Trophoblast cell (in vitro differentiated cells and primary cell): ENCODE measurements around the gene AHDC1.

ENCODE experiments used
- DNase-seq, 2 donors: peaks; one replicate each; pipeline ENCODE4 v3.0.0-alpha.2; 2016
- H2AFZ ChIP-seq: 2 replicates; pipeline ENCODE4 v1.6.1; 2013; ENCODE audit warnings: low read length, moderate library complexity, mild to moderate bottlenecking; ENCODE audit not compliant: insufficient read depth, poor library complexity
- H2AK5ac ChIP-seq: 2 replicates; pipeline ENCODE4 v1.6.1; 2013; ENCODE audit warnings: mild to moderate bottlenecking, low read length
- H2BK120ac ChIP-seq: 2 replicates; pipeline ENCODE4 v1.6.1; 2013; ENCODE audit warnings: low read length, mild to moderate bottlenecking, moderate library complexity; ENCODE audit not compliant: insufficient read depth, poor library complexity
- H2BK12ac ChIP-seq: 2 replicates; pipeline ENCODE4 v1.6.1; 2013; ENCODE audit warnings: mild to moderate bottlenecking, low read length, moderate library complexity
- H2BK5ac ChIP-seq: 2 replicates; pipeline ENCODE4 v1.6.1; 2013; ENCODE audit warnings: low read length, low read depth, moderate library complexity, mild to moderate bottlenecking; ENCODE audit not compliant: poor library complexity
- H3K14ac ChIP-seq: 2 replicates; pipeline ENCODE4 v1.6.1; 2013; ENCODE audit warnings: mild to moderate bottlenecking, low read length
- H3K18ac ChIP-seq: 2 replicates; pipeline ENCODE4 v1.6.1; 2013; ENCODE audit warnings: mild to moderate bottlenecking, low read length
- H3K23ac ChIP-seq: 2 replicates; pipeline ENCODE4 v1.6.1; 2013; ENCODE audit warnings: low read length
- H3K27ac ChIP-seq: 2 replicates; pipeline ENCODE4 v1.5.1; 2013; ENCODE audit warnings: low read depth, mild to moderate bottlenecking, inconsistent platforms, low read length, moderate library complexity
- H3K27me3 ChIP-seq: 2 replicates; pipeline ENCODE4 v1.6.1; 2013; ENCODE audit warnings: inconsistent platforms, mild to moderate bottlenecking, low read length, moderate library complexity; ENCODE audit not compliant: insufficient read depth
- H3K36me3 ChIP-seq, 2 experiments: 1 replicate in 1 of 2; 2 replicates in 1 of 2; pipeline ENCODE4 v1.6.1; 2013; ENCODE audit warnings: low read length in 2 of 2, mild to moderate bottlenecking in 2 of 2, moderate library complexity in 1 of 2; ENCODE audit not compliant: insufficient read depth in 2 of 2, control insufficient read depth in 1 of 2
- H3K4ac ChIP-seq: 2 replicates; pipeline ENCODE4 v1.6.1; 2013; ENCODE audit warnings: low read depth, mild to moderate bottlenecking, low read length, moderate library complexity
- H3K4me1 ChIP-seq, 2 experiments: 1 replicate in 1 of 2; 2 replicates in 1 of 2; pipeline ENCODE4 v1.6.1; 2013; ENCODE audit warnings: low read length in 2 of 2, mild to moderate bottlenecking in 2 of 2, moderate library complexity in 1 of 2; ENCODE audit not compliant: insufficient read depth in 2 of 2, control insufficient read depth in 1 of 2
- H3K4me2 ChIP-seq: 2 replicates; pipeline ENCODE4 v1.6.1; 2013; ENCODE audit warnings: inconsistent platforms, mild to moderate bottlenecking, low read length, moderate library complexity
- H3K4me3 ChIP-seq: 2 replicates; pipeline ENCODE4 v1.5.1; 2013; ENCODE audit warnings: mild to moderate bottlenecking, low read depth, low read length, inconsistent platforms
- H3K79me1 ChIP-seq: one replicate; pipeline ENCODE4 v1.6.1; 2013; ENCODE audit warnings: low read length
- H3K79me2 ChIP-seq: 2 replicates; pipeline ENCODE4 v1.6.1; 2013; ENCODE audit warnings: low read length, mild to moderate bottlenecking; ENCODE audit not compliant: control insufficient read depth, insufficient read depth, poor library complexity
- H3K9ac ChIP-seq: 2 replicates; pipeline ENCODE4 v1.6.1; 2013; ENCODE audit warnings: mild to moderate bottlenecking, low read length
- H3K9me3 ChIP-seq: 2 replicates; pipeline ENCODE4 v1.6.1; 2013; ENCODE audit warnings: low read depth, mild to moderate bottlenecking, control low read depth, inconsistent platforms, low read length; ENCODE audit not compliant: insufficient read depth
- H4K12ac ChIP-seq: 2 replicates; pipeline ENCODE4 v1.6.1; 2013; ENCODE audit warnings: low read depth, mild to moderate bottlenecking, low read length, moderate library complexity
- H4K8ac ChIP-seq: 2 replicates; pipeline ENCODE4 v1.6.1; 2013; ENCODE audit warnings: low read depth, mild to moderate bottlenecking, low read length, moderate library complexity
- H4K91ac ChIP-seq: one replicate; pipeline ENCODE4 v1.6.1; 2013; ENCODE audit warnings: low read depth, mild to moderate bottlenecking, low read length, moderate library complexity
- WGBS: extraction: QIAGEN DNeasy Blood & Tissue Kit; methylation state at CpG from one replicate; pipeline ENCODE4 v1.1.7; 2013; ENCODE audit warnings: missing lambda C conversion rate; ENCODE audit not compliant: insufficient read length, insufficient coverage; ENCODE audit errors: extremely low coverage; 5-methylcytosine and 5-hydroxymethylcytosine counted together

AHDC1 gene

GRCh38 chr1:27570356-27570755, 33.6 kb downstream of the AHDC1 start:
- Histone ChIP-seq H3K27me3 (no peaks in the 10 kb centered on the region), H4K8ac (peak overlapping the region; percentile 89), H2BK5ac (peak overlapping the region; percentile 99), H4K12ac (peak overlapping the region; percentile 73), H3K14ac (peak overlapping the region; percentile 93), H3K9me3 (no peaks in the 10 kb centered on the region), H2BK12ac (peak overlapping the region; percentile 95), H3K4ac (peak overlapping the region; percentile 91), H4K91ac (peak overlapping the region; percentile 100), H3K27ac (peak overlapping the region; percentile 99), H2AK5ac (peak overlapping the region; percentile 90), H3K4me3 (no peak overlapping the region), H2BK120ac (peak overlapping the region; percentile 99), H3K23ac (peak overlapping the region; percentile 52), H3K18ac (peak overlapping the region; percentile 93), H3K4me2 (peak overlapping the region; percentile 74), H3K79me1 (peaks cover 91% of the 10 kb centered on the region), H3K4me1 (peaks cover 81 to 87% of the 10 kb centered on the region in 2 experiments), H3K79me2 (peaks cover 47% of the 10 kb centered on the region), H2AFZ (peak overlapping the region; percentile 72), H3K9ac (peak overlapping the region; percentile 69), H3K36me3 (peaks cover 5 to 10% of the 10 kb centered on the region in 2 experiments)
- no peak for DNase-seq
- no CpG with 5 or more reads among the region's 2 CpGs for WGBS

- H2BK12ac ChIP-seq = peak overlapping the region; percentile 95
- peak overlapping the region; percentile 99 for H2BK5ac ChIP-seq
- H3K27ac ChIP-seq = peak overlapping the region; percentile 99
- peaks cover 5 to 10% of the 10 kb centered on the region in 2 experiments for H3K36me3 ChIP-seq
- no peaks in the 10 kb centered on the region for H3K9me3 ChIP-seq
- peak in 1 of 2 donors; percentile 8 for DNase-seq
- H3K4me3 ChIP-seq = no peak overlapping the region
- H2AFZ ChIP-seq = peak overlapping the region; percentile 72
- H2BK120ac ChIP-seq = peak overlapping the region; percentile 99
- peak overlapping the region; percentile 93 for H3K18ac ChIP-seq
- H3K79me1 ChIP-seq = peaks cover 91% of the 10 kb centered on the region
- peak overlapping the region; percentile 100 for H4K91ac ChIP-seq
- H2AK5ac ChIP-seq = peak overlapping the region; percentile 90
- H3K4ac ChIP-seq = peak overlapping the region; percentile 91
- peaks cover 49% of the 10 kb centered on the region for H3K79me2 ChIP-seq
- H3K27me3 ChIP-seq = no peaks in the 10 kb centered on the region
- H3K4me2 ChIP-seq = peak overlapping the region; percentile 74
- no CpG with 5 or more reads among the region's 14 CpGs for WGBS
- no peak overlapping the region for H3K23ac ChIP-seq
- no peak overlapping the region for H3K9ac ChIP-seq
- peak overlapping the region; percentile 93 for H3K14ac ChIP-seq
- H4K12ac ChIP-seq = no peak overlapping the region
- peak overlapping the region; percentile 89 for H4K8ac ChIP-seq
- peaks cover 83 to 91% of the 10 kb centered on the region in 2 experiments for H3K4me1 ChIP-seq
Measured at GRCh38 chr1:27569506-27570291, 34.2 kb downstream of the AHDC1 start.

GRCh38 chr1:27569088-27569460, 34.9 kb downstream of the AHDC1 start:
- no CpG with 5 or more reads among the region's 3 CpGs for WGBS
- H2AK5ac ChIP-seq = peak overlapping the region; percentile 21
- peak overlapping the region; percentile 56 for H3K4me2 ChIP-seq

GRCh38 chr1:27568300-27569087, 35.5 kb downstream of the AHDC1 start:
- peak overlapping the region; percentile 67 for H3K18ac ChIP-seq
- H2BK12ac ChIP-seq = peak overlapping the region; percentile 54
- H3K23ac ChIP-seq = no peak overlapping the region
- H3K4me3 ChIP-seq = no peak overlapping the region
- no peak overlapping the region for H2AFZ ChIP-seq
- H3K9ac ChIP-seq = peak overlapping the region; percentile 14
- H3K36me3 ChIP-seq = peaks cover 5 to 10% of the 10 kb centered on the region in 2 experiments
- peak overlapping the region; percentile 99 for H3K27ac ChIP-seq
- peak overlapping the region; percentile 56 for H3K4me2 ChIP-seq
- H3K79me1 ChIP-seq = peaks cover 91% of the 10 kb centered on the region
- H2BK120ac ChIP-seq = peak overlapping the region; percentile 73
- H3K9me3 ChIP-seq = no peaks in the 10 kb centered on the region
- peaks cover 49% of the 10 kb centered on the region for H3K79me2 ChIP-seq
- peaks cover 83 to 91% of the 10 kb centered on the region in 2 experiments for H3K4me1 ChIP-seq
- WGBS = no CpG with 5 or more reads among the region's 65 CpGs
- H3K14ac ChIP-seq = peak overlapping the region; percentile 69
- peak overlapping the region; percentile 22 for H4K12ac ChIP-seq
- H4K91ac ChIP-seq = peak overlapping the region; percentile 100
- peak overlapping the region; percentile 60 for H4K8ac ChIP-seq
- H3K4ac ChIP-seq = peak overlapping the region; percentile 82
- DNase-seq = peak; percentile 93 to 96
- no peaks in the 10 kb centered on the region for H3K27me3 ChIP-seq
- peak overlapping the region; percentile 38 for H2AK5ac ChIP-seq
- peak overlapping the region; percentile 99 for H2BK5ac ChIP-seq

More at GRCh38 chr1:27569088-27569460, 34.9 kb downstream of the AHDC1 start:
- Histone ChIP-seq H4K91ac (peak overlapping the region; percentile 100), H4K8ac (peak overlapping the region; percentile 44), H3K27me3 (no peaks in the 10 kb centered on the region), H3K79me2 (peaks cover 51% of the 10 kb centered on the region), H3K4me1 (peaks cover 83 to 91% of the 10 kb centered on the region in 2 experiments), H3K4ac (peak overlapping the region; percentile 50), H3K36me3 (peaks cover 5 to 10% of the 10 kb centered on the region in 2 experiments), H2BK5ac (peak overlapping the region; percentile 99), H3K79me1 (peaks cover 91% of the 10 kb centered on the region), H3K4me3 (no peak overlapping the region), H2BK120ac (peak overlapping the region; percentile 99), H3K9me3 (no peaks in the 10 kb centered on the region), H3K27ac (peak overlapping the region; percentile 99), H3K18ac (peak overlapping the region; percentile 87), H2BK12ac (peak overlapping the region; percentile 68), H4K12ac (no peak overlapping the region), H2AFZ (no peak overlapping the region), H3K9ac (no peak overlapping the region), H3K14ac (peak overlapping the region; percentile 93), H3K23ac (no peak overlapping the region)
- DNase-seq = peak in 1 of 2 donors; percentile 13
